NOMO-1 treated with dmso at 0.1 percent for 144 hours (cell line): ENCODE results near the gene MBOAT1.
"Not testable (repeated sequence)": the region's sequence is repeated elsewhere in the genome, so short reads cannot be mapped to it uniquely, and the experiment has no call there.

ENCODE experiments used
- DNase-seq: peaks from one replicate; lab custom pipeline; 2025; ENCODE audit not compliant: unreplicated experiment; lab: John Stamatoyannopoulos, UW

Gene MBOAT1

DNA sequence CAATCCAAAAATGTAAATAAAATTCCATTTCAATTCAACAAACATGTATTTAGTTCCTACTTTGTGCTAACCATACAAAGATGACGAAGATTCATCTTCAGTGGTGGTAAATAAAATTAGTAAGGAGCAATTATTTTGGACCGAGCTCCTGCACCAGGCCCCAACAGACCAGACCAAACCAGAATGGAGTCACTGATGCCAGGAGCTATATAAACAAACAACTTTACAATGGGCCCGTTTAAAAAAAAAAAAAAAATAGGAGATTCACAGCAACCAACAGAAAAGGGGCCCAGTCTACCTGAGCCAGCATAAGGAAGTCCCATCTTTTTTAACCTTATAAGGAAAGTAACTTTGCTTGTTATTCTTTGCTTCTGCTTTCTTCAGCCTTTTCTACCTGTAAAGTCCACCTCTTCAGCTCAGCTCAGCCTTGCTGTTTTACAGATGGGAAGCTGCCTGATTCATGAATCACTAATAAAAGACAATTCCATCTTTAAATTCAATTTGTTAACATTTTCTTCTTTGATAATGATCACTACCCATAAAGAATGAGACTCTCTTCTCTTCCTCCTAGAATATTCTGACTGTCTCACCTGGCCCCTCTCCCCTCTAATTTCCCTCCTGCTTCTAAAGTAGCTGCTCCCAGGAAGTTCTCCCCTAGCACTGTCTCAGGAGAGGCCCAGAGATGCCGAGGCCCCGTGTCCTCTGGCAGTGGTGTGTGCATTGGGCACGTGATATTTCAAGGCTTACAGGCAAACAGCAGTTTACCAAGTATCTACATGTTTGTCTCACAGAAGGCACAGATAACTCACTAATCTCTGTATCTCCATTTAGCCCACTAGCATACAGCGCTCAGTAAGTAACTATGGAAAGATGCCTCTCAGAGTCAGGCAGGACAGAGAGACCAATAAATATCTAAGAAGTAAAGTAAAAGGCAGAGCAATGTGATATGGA is 8.4 kb downstream of the MBOAT1 start:
- no peak for DNase-seq

- no peak for DNase-seq
Measured at GRCh38 chr6:20202699-20203302, 9.5 kb downstream of the MBOAT1 start.

DNA sequence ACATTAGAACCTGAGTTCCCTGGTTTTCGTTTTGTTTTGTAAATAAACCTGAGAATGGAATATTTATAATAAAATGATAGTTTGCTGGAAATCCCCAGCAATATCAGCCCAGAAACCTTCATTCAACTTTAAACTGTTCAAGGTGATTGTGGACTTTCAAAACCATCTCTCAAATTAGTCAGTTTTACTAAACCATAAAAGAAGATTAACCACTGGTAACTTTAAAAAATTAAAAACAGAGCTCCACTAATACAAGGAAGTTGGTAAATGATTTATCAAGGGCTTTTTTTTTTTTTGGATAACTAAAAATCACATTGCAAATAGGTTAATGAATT is 10.0 kb downstream of the MBOAT1 start:
- DNase-seq: no peak

- DNase-seq: no peak
Measured at GRCh38 chr6:20200761-20201630, 11.3 kb downstream of the MBOAT1 start.

GRCh38 chr6:20198775-20199174 is 13.5 kb downstream of the MBOAT1 start:
- no peak for DNase-seq

- DNase-seq: no peak
Measured at GRCh38 chr6:20198156-20198774, 14.0 kb downstream of the MBOAT1 start.

DNA sequence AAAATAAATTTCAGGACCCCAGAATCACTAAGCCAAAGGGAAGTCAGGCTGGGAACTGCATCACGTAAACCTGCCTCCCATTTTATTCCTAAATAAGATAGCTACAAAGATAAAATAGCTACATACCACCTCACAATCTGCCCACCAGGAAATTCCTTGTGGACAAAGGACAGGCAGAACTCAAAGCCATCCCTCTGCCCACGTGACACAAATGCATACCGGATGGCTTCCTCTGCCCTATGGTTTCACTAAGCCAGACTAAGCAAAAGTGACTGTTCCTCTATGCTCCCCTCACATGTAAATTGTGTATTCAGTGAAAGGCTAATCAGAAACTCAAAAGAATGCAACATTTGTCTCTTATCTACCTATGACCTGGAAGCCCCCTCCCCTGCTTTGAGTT is 15.0 kb downstream of the MBOAT1 start:
- no peak for DNase-seq

- no peak for DNase-seq
Measured at GRCh38 chr6:20192625-20193024, 19.6 kb downstream of the MBOAT1 start.

GRCh38 chr6:20191992-20192391 is 20.3 kb downstream of the MBOAT1 start:
- no peak for DNase-seq

DNA sequence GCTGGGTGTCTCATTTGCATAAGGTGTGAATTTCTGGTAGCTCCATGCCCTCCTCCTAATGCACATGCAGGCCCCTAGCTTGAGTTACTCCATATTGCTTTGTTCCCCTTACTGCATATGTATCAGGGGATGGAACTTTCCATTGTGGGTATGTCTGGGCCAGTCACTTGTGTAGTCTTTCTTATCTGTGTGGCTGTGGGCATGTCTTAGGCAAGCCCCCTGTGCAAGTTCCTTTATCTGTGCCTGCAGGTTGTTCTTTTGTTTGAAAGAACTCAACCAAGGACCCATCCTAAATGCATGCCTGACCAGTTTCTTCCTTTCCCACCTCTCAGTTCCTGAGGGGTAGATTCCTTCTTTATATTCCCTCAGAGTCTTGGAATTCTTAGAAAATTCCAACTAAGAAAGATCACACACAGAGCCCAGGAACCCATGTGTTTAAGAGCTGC is 23.6 kb downstream of the MBOAT1 start:
- no peak for DNase-seq

GRCh38 chr6:20186981-20187380 is 25.3 kb downstream of the MBOAT1 start:
- DNase-seq: no peak

DNA sequence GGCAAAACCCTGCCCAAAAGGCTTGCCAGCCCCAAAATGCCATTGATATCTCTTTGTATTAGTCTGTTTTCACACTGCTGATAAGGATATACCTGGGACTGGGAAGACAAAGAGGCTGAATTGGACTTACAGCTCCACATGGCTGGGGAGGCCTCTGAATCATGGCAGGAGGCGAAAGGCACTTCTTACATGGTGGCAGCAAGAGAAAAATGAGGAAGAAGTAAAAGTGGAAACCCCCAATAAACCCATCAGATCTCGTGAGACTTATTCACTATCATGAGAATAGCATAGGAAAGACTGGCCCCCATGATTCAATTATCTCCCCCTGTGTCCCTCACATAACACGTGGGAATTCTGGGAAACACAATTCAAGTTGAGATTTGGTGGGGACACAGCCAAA is 28.6 kb downstream of the MBOAT1 start:
- DNase-seq: no peak

GRCh38 chr6:20182926-20183521 is 29.2 kb downstream of the MBOAT1 start:
- no peak for DNase-seq

- DNase-seq: no peak
Measured at GRCh38 chr6:20182069-20182468, 30.2 kb downstream of the MBOAT1 start.

- DNase-seq: peak; percentile 16
Measured at GRCh38 chr6:20180935-20181334, 31.3 kb downstream of the MBOAT1 start.

DNA sequence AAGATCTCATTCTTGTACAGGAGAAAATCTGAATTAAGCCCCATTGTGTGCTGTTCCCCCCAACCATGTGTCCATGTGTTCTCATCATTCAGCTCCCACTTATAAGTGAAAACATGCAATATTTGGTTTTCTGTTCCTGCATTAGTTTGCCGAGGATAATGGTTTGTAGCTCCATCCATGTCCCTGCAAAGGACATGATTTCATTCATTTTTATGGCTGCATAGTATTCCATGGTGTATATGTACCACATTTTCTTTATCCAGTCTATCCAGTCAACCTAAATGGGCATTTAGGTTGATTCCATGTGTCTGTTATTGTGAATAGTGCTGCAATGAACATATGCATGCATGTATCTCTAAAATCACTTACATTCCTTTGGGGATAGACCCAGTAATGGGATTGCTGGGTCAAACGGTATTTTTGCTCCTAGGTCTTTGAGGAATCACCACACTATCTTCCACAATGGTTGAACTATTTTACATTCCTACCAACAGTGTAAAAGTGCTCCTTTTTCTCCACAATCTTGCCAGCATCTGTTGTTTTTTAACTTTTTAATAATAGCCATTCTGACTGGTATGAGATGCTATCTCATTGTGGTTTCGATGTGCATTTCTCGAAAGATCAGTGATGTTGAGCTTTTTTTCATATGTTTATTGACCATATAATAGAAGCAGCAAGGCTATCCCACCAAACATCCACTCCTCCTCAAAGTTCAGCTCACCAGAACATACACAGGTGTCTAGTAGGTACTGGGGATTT is 32.8 kb downstream of the MBOAT1 start:
- not testable (repeated sequence) for DNase-seq

DNA sequence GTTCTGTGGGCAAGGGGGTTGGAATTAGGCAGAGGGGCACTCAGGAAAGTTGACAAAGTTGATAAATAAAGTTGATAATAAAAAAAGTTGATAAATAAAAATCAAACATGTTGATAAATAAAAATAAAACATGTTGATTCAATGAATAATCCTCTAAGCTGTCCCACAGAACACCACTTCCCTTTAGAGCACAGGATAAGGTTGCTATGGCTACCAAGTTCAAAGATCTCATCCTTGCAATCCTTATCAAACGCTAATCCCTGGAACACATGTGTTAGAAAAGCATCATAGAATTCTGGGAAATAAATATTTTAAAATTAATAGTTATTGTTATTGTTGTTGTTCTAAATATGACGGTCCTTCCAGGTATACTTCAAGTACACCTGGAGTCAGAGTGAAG is 33.9 kb downstream of the MBOAT1 start:
- DNase-seq: no peak

DNA sequence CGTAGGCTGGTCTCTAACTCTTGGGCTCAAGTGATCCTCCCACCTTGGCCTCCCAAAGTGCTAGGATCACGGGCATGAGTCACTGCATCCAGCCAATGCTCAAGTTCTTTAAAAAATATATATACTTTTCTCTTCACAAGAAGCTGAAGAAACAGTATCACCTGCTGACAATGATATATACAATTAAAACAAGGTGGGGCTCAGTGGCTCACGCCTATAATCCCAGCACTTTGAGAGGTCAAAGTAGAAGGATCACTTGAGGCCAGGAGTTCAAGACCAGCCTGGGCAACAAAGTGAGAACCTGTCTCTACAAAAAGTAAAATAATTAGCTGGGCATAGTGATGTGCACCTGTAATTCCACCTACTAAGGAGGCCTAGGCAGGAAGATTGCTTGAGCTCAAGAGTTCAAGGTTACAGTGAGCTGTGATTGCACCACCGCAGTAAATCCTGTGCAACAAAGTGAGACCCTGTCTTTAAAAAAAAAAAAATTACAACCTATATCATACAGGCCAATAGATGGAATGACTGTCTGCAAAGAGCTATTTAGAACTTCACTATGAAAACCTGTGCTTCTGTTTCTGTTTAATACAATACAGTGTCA is 36.4 kb downstream of the MBOAT1 start:
- DNase-seq: no peak
